Neural cell (in vitro differentiated cells): ENCODE data around the gene STUM.

Experiments
- EP300 ChIP-seq: fragments of 450-650 bp; conservative IDR thresholded peaks from 2 replicates; pipeline ENCODE4 v1.6.1; 2014; ENCODE audit warnings: antibody characterized with exemption, mild to moderate bottlenecking, moderate library complexity; ENCODE audit not compliant: poor library complexity, severe bottlenecking
- EZH2 ChIP-seq: fragments of 200-600, 300-800 bp; shearing (Covaris generic), sonication (generic); IDR thresholded peaks from 2 replicates; pipeline ENCODE4 v1.6.1; 2014; ENCODE audit warnings: antibody characterized with exemption, low read length, borderline replicate concordance, mild to moderate bottlenecking; ENCODE audit not compliant: insufficient read depth, poor library complexity, severe bottlenecking
- POLR2AphosphoS5 ChIP-seq: IDR thresholded peaks from 2 replicates; pipeline ENCODE4 v1.6.1; 2012
- RAD21 ChIP-seq: fragments of 450-650 bp; conservative IDR thresholded peaks from 2 replicates; pipeline ENCODE4 v1.6.1; 2014; ENCODE audit warnings: antibody characterized with exemption, mild to moderate bottlenecking, moderate library complexity
- SMC3 ChIP-seq: fragments of 450-650 bp; conservative IDR thresholded peaks from 2 replicates; pipeline ENCODE4 v1.6.1; 2014; ENCODE audit warnings: antibody characterized with exemption, mild to moderate bottlenecking, moderate library complexity; ENCODE audit not compliant: poor library complexity
- TAF1 ChIP-seq: IDR thresholded peaks from 2 replicates; pipeline ENCODE4 v1.6.1; 2012; ENCODE audit warnings: low read depth
- TF ChIP-seq, protein P1 (sequence below): fragments of 450-650 bp; IDR thresholded peaks from 2 replicates; pipeline ENCODE4 v1.5.1; 2014; ENCODE audit warnings: antibody characterized with exemption, mild to moderate bottlenecking, moderate library complexity; ENCODE audit not compliant: poor library complexity, severe bottlenecking

DNA sequence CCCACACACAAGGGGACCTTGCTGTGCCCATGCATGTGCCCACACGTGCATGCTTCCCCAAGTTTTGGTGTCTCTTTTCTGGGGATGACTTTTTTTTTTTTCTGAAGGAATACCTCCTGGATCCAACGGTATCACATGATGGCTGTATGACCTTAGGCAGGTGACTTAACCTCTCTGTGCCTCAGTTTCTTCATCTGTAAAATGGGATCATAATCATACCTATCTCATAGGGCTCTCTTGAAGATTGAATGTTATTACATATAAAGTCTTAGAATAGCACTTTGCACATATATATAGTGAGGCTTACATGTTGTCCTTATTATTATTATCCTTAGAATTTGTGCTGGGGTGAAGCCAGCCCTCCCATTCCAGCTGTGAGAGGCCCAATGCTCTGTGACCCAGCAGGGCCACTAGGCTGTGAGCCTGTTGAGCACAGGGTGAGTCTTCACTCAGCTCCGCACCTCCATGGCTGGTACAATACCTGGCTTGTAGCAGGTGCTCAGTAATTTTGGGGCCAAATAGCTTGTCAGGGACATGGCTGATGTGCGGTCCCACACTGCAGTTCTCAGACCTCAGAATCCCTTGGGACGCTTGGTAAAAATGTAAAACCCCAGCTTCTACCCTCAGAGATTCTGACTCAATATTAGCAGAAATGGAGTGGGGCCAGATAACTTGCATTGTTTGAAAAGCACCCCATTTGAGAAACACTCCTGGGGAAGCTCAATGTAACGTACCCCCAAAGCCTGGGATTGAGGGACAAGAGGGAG lies 20.6 kb downstream of the STUM start:
- TF ChIP-seq, protein P1, sequence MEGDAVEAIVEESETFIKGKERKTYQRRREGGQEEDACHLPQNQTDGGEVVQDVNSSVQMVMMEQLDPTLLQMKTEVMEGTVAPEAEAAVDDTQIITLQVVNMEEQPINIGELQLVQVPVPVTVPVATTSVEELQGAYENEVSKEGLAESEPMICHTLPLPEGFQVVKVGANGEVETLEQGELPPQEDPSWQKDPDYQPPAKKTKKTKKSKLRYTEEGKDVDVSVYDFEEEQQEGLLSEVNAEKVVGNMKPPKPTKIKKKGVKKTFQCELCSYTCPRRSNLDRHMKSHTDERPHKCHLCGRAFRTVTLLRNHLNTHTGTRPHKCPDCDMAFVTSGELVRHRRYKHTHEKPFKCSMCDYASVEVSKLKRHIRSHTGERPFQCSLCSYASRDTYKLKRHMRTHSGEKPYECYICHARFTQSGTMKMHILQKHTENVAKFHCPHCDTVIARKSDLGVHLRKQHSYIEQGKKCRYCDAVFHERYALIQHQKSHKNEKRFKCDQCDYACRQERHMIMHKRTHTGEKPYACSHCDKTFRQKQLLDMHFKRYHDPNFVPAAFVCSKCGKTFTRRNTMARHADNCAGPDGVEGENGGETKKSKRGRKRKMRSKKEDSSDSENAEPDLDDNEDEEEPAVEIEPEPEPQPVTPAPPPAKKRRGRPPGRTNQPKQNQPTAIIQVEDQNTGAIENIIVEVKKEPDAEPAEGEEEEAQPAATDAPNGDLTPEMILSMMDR, result no peak
- TF ChIP-seq EP300 (no peak), EZH2 (no peak), POLR2AphosphoS5 (no peak), TAF1 (no peak), SMC3 (no peak), RAD21 (no peak)
